WERI-Rb-1 (cell line): ENCODE measurements around the gene IPO4.

Experiments used
- DNase-seq: peaks from one replicate; pipeline ENCODE4 v3.0.0-alpha.2; 2020
- H3K27ac ChIP-seq: fragments of 250-450 bp; sonication (Bioruptor Pico); 2 replicates; pipeline ENCODE4 v1.5.1; 2020; ENCODE audit warnings: mild to moderate bottlenecking, moderate library complexity
- H3K27me3 ChIP-seq: fragments of 250-450 bp; sonication (Bioruptor Pico); 2 replicates; pipeline ENCODE4 v1.5.1; 2021; ENCODE audit warnings: mild to moderate bottlenecking, low read depth, moderate library complexity; ENCODE audit not compliant: insufficient read depth, severe bottlenecking
- H3K36me3 ChIP-seq: fragments of 250-450 bp; sonication (Bioruptor Pico); 2 replicates; pipeline ENCODE4 v1.5.1; 2020; ENCODE audit warnings: mild to moderate bottlenecking, moderate library complexity
- H3K4me3 ChIP-seq: 2 replicates; pipeline ENCODE4 v1.5.1; 2011; ENCODE audit warnings: low read depth, mild to moderate bottlenecking, control low read depth, low read length
- H3K9me3 ChIP-seq: fragments of 250-450 bp; sonication (Bioruptor Pico); 2 replicates; pipeline ENCODE4 v1.5.1; 2021; ENCODE audit warnings: mild to moderate bottlenecking, moderate library complexity; ENCODE audit not compliant: severe bottlenecking
- CTCF ChIP-seq: IDR thresholded peaks from 2 replicates; pipeline ENCODE4 v1.5.1; 2011; ENCODE audit warnings: low read depth, mild to moderate bottlenecking, control low read depth, inconsistent platforms, low read length

IPO4 gene

GRCh38 chr14:24150061-24150460, 38.6 kb downstream of the IPO4 start:
- Histone ChIP-seq H3K27me3 (no peaks in the 10 kb centered on the region), H3K27ac (no peak overlapping the region), H3K9me3 (no peaks in the 10 kb centered on the region), H3K4me3 (no peak overlapping the region), H3K36me3 (peaks cover 60% of the 10 kb centered on the region)
- no peak for DNase-seq
- no peak for TF ChIP-seq CTCF

GRCh38 chr14:24149302-24149969, 39.2 kb downstream of the IPO4 start:
- no peak for DNase-seq
- H3K9me3 ChIP-seq = no peaks in the 10 kb centered on the region
- no peak for TF ChIP-seq CTCF
- H3K27me3 ChIP-seq = no peaks in the 10 kb centered on the region
- H3K27ac ChIP-seq = no peak overlapping the region
- H3K4me3 ChIP-seq = no peak overlapping the region
- peaks cover 59% of the 10 kb centered on the region for H3K36me3 ChIP-seq

- no peaks in the 10 kb centered on the region for H3K9me3 ChIP-seq
- H3K4me3 ChIP-seq = peak overlapping the region; percentile 83
- no peaks in the 10 kb centered on the region for H3K27me3 ChIP-seq
- DNase-seq = no peak
- peaks cover 60% of the 10 kb centered on the region for H3K36me3 ChIP-seq
- H3K27ac ChIP-seq = peak overlapping the region; percentile 72
- TF ChIP-seq CTCF = no peak
Observed at GRCh38 chr14:24147761-24148428, 40.7 kb downstream of the IPO4 start.

GRCh38 chr14:24146978-24147760, 41.4 kb downstream of the IPO4 start, which contains the start of gene RNF31:
Gene RNF31 (plus strand): TSS chr14:24147498. CDS start chr14:24147699, 201 bp downstream.
- Histone ChIP-seq H3K4me3 (peak within 1 kb of the TSS; percentile 83), H3K27me3 (no peaks in the 10 kb centered on the region), H3K36me3 (peaks cover 53% of the 10 kb centered on the region), H3K9me3 (no peaks in the 10 kb centered on the region), H3K27ac (peak within 1 kb of the TSS; percentile 76)
- peak; percentile 98 for DNase-seq
- TF ChIP-seq CTCF = no peak

- H3K36me3 ChIP-seq = peaks cover 46% of the 10 kb centered on the region
- no peaks in the 10 kb centered on the region for H3K27me3 ChIP-seq
- H3K9me3 ChIP-seq = no peaks in the 10 kb centered on the region
- TF ChIP-seq CTCF = no peak
- peak; percentile 99 for DNase-seq
- peak within 1 kb of the TSS; percentile 76 for H3K27ac ChIP-seq
- H3K4me3 ChIP-seq = peak within 1 kb of the TSS; percentile 83
Observed at GRCh38 chr14:24146453-24146977, 42.1 kb downstream of the IPO4 start, which contains the start of gene PSME2. Gene PSME2 (minus strand): TSS chr14:24146610. CDS start chr14:24146581, 29 bp downstream.
